Measurements from ENCODE around the gene FGF2.

Gene FGF2

DNA sequence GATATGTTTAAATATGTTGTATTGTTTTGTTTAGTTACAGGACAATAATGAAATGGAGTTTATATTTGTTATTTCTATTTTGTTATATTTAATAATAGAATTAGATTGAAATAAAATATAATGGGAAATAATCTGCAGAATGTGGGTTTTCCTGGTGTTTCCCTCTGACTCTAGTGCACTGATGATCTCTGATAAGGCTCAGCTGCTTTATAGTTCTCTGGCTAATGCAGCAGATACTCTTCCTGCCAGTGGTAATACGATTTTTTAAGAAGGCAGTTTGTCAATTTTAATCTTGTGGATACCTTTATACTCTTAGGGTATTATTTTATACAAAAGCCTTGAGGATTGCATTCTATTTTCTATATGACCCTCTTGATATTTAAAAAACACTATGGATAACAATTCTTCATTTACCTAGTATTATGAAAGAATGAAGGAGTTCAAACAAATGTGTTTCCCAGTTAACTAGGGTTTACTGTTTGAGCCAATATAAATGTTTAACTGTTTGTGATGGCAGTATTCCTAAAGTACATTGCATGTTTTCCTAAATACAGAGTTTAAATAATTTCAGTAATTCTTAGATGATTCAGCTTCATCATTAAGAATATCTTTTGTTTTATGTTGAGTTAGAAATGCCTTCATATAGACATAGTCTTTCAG lies 68.8 kb downstream of the FGF2 start:
- no peak for DNase-seq

DNA sequence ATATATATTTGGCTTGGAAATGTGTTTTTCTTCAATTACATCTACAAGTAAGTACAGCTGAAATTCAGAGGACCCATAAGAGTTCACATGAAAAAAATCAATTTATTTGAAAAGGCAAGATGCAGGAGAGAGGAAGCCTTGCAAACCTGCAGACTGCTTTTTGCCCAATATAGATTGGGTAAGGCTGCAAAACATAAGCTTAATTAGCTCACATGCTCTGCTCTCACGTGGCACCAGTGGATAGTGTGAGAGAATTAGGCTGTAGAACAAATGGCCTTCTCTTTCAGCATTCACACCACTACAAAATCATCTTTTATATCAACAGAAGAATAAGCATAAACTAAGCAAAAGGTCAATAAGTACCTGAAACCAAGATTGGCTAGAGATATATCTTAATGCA lies 69.6 kb downstream of the FGF2 start:
- no peak for DNase-seq

DNA sequence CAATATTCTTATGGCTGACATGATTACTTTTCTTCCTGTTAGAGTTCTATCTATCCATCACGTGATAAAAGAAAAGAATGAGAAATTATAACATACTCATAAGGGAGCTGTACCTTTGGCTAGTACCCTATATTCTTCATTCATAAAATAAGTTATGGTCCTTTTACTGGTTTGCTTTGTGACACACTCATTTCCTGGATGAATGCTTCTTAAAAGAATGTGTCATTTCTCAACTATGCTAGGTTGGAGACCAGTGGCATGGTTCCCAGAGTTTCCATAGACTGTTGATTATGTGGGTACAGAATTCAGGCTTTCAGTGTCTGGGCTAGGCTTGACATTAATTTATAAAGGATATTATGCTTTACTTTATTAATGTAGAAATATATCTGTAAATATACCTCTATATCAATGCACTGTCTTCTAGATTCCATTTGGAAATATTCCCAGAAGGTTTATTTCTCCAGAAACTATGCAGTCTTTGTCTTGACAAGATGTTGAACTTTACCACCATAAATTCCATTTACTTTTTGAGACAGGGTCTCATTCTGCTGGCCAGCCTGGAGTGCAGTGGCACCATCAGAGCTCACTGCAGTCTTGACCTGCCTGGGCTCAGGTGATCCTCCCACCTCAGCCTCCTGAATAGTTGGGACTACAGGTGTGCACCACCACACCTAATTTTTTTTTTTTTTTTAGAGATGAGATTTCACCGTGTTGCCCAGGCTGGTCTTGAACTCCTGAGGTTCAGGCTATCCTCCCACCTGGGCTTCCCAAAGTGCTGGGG lies 71.9 kb downstream of the FGF2 start:
- DNase-seq: no peak

DNA sequence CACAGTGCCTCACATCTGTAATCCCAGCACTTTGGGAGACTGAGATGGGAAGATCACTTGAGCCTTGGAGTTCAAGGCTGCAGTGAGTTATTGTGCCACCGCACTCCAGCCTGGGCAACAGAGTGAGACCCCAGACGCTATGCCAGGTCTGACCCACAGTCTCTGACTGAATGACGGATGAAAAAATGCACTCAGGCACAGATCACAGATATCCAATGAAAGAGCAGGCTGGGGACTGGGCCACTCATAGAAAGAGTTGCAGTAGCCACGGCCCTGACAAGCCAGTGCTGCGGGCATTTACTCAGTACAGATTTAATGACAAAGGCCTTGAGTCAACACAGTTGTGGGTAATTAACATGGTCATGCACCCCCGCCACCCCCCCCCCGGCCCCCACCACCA lies 73.1 kb downstream of the FGF2 start:
- no peak for DNase-seq

DNA sequence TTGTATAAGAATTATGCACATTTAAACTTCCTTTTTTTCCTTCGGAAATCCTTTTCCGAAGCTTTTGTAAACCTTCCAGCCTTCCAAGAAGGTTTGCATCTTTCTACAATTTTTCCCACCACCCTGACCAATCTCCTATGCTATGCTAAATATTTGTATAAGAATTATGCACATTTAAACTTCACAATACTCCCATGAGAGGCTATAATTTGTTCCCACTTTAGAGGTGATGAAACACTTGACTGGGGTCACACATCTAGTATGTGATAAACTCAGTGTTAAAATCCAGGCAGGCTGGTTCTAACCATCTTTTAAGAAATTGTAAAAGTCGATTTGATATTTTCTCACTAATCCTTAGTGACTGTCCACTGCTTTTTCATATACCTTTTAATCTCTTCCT lies 73.7 kb downstream of the FGF2 start:
- DNase-seq: no peak

DNA sequence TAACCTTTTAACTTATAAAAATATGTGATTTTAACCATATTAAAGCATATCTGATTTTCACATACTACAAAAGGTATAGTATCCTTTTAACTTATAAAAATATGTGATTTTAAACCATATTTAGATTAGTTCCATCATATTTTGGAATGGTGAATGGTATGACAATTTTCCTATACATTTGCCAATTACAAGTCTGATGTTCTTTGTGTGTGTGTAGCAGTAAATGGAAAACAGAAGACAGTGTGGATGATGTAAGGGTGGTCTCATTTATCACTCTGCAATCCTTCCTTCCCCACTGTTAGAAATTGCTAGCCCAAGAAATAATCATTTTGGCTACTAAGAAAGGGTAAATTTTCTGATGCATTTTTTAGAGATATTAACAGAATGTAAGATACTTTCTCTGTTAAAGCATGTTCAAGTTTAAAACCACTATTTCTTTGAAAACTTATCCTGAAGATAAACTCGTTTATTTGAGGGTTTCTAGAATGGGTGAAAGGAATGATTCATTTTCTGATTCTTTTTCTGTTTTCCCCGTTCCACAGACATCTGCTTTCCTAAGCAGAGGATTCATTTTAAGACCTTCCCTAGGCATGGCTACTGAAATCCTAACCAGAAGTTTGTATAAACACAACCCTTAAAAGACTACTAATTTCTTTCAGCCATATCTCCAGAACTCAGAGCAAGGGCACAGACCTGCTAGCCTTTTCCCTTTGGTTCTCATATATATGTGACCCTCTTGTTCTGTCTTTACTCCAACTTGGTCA lies 74.8 kb downstream of the FGF2 start:
- DNase-seq: no peak

DNA sequence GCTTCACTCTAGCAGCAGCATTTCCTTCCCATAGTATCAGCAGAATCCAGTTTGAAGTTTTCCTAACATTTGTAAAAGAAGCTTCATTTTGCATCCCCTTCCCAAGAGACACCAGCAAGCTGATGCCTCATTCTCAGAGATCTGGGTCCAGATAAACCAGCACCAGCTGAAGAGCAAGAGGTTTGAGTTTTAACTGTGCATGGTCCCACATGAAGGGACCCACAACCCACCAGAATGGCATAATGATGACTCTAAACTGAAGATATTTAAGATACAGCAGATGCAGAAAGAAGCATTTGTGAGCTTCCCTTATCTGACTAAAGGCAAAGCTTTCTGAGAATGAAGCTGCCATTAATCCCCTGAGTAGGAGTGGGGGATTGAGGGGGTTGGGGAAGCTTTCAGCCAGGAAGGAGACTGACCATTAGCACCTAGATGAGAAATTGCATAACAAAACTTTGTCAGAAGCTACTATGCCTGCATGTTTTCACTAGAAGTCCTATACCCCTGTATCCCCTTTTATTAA lies 77.2 kb downstream of the FGF2 start:
- DNase-seq: no peak

DNA sequence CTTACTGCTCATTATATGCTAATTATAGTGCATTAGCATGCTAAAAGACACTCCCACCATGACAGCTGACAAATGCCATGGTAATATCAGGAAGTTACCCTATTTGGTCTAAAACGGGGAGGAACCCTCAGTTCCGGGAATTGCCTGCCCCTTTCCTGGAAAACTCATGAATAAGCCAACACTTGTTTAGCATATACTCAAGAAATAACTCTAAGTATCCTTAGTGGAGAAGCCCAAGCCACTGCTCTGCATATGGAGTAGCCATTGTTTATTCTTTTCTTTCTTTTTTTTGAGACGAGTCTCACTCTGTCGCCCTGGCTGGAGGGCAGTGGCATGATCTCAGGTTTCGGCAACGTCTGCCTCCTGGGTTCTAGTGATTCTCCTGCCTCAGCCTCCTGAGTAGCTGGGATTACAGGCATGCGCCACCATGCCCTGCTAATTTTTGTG lies 80.3 kb downstream of the FGF2 start:
- DNase-seq: no peak

DNA sequence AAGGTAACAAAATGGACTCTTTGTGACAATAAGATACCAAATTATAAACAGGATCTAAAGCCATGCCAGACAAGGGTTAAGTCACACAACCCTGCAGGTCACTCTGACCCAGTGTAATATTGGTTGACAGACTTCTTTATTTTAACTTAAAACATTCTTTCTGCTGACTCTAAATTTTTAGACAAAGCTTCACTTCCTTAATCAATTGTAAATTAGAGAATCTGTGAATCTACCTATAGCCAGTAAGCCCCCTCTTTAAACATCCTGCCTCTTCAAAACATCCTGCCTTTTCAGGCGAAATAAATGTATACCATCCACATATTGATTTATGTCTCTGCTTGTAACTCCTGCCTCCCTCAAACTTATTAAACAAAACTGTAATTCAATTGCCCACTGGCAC lies 81.6 kb downstream of the FGF2 start:
- DNase-seq: no peak

DNA sequence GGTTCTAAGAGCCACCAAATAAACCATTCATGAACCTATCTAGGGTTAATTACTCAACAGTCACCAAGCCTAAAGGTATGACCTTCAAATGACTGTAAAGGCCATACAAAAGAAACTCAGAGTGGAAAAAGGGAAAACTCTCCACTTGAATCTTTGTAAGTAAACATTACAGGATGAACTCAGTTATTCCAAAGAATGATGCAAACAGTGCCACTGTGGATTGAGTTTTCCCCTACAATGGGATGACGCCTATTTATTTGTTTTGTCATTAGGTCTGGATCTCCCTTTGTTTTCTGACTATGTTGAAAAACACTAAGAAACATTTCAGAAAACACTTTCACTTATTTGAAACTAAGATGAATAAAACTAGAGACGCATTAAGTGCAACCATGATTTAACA lies 83.1 kb downstream of the FGF2 start:
- DNase-seq: no peak

DNA sequence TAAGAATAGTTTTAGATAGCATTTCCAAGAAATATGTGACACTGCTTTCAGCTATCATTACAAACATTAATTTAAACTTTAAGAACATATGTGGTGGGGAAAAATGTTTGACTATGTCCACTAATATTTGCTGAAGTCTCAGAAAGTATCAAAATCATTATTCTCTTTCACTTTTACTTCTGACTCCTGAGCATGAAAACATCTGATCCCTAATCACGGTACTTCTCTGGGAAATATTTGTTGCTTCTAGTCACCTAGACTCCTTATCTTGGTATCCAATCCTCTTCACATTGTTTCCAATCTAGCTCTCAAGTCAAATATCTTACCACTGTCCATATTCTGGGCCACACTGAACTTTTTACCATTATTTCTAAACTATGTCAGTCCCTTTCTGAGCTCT lies 85.0 kb downstream of the FGF2 start:
- DNase-seq: no peak

DNA sequence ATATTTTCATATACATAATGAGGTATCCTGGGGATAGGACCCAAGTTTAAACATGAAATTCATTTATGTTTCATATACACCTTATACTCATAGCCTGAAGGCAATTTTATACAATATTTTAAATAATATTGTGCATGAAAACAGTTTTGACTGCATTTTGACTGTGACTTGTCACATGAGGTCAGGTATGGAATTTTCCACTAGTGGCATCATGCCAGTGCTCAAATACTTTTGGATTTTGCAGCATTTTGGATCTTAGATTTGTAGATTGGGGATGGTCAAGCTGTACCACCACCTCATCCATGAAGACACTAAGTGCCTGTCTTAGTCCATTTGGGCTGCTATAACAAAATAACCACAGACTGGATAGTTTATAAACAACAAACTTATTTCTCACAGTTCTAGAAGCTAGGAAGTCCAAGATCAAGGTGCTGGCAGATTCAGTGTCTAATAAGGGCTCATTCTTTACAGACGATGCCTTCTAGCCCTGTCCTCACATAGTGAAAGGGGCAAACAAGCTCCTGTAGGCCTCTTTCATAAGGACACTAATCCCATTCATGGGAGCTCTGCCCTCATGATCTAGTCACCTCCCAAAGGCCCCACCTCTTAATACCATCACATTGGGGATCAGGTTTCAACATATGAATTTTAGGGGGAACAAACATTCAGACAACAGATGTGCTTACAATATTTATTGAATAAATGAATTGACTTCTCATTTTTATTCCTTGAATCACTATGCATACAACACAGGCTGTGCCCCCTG lies 86.4 kb downstream of the FGF2 start:
- no peak for DNase-seq

DNA sequence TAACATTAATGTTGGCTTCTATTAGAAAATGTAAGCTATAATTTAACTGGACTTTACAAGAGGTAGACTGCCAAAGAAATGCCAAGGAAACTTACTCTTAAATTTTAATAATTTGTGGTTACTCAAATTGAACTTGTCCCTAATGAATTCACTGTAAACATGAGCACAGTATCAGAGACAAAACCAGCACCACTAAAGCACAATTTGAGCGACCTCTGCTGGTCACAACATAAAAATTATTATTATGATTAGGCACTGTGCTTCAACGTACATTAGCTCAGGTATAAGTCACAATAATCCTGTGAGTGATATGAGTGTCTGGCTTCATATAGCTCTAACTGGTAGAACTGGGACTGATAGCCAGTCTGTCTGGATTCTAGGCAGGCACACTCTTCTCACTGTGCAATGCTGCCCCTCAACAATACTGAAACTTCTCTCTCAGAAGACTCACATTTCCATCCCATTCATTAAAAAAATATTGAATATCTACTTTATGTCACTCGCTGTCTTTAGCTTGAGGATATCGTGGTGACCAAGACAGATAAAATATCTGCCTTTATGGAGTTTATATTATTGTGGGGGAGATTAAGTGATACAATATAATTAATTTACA lies 87.8 kb downstream of the FGF2 start:
- DNase-seq: no peak

DNA sequence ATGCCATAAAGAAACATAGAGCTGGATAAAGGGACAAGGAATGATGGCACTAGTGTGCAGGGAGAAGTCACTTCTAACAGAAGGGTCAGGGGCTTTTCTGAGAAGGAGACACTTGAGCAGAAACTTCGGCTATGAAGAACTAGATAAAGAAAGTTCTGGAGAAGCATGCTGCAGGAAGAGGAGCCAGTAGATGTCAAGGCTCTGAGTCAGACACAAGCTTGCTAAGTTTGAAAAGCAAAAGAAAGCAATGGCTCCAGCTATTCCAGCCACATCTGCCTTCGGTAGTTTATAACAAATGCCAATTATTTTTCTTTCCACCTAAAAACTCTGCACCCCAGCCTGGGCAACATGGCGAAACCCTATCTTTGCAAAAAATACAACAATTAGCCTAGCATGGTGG lies 88.3 kb downstream of the FGF2 start:
- no peak for DNase-seq

DNA sequence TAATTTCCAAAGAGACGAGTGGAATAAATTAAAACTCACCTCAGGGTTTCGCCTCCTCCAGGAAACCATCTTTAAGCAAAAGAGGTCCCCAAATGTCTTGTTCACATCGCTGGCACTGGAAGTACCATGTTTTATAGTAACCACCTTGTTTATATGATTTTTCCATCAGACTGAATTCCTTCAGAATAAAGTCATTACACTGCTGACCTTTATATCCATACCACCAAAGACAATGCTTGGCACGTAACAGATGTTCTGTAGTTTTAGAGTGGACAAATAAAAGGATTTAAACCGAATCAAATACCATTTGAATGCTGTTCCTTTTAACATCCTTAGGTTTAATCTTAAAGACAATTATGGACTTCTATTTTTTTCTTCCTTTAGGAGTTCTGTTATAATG lies 91.1 kb downstream of the FGF2 start:
- DNase-seq: no peak

DNA sequence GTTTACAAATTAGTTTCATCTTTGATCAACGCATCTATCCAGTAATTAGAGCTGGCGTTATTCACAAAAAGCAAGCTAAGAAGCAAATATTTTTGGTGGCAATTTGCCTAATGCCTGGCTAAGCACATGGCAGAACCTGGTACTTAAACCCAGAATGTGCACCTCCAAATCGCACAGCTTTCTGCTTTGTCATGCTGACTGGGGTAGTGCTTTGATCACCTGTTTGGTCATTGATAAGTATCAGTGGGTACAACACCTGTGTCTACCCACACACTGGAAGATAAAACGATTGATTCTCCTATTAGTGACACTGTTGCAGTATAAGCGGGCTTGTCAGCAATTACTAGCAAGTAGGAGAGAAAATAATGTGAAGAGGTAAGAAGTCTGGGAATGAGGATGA lies 93.8 kb downstream of the FGF2 start:
- DNase-seq: no peak

DNA sequence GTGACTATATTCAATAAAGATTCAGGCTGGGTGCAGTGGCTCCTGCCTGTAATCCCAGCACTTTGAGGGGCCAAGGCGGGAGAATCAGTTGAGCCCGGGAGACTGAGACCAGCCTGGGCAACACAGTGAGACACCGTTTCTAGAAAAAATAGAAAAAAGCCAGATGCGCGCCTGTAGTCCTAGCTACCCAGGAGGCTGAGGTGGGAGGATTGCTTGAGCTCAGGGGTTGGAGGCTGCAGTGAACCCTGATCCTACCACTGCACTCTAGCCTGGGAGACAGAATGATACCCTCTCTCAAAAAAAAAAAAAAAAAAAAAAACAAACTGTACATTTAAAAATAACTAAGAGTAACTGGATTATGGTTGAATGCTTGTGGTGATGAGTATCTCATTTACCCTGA lies 94.7 kb downstream of the FGF2 start:
- no peak for DNase-seq

DNA sequence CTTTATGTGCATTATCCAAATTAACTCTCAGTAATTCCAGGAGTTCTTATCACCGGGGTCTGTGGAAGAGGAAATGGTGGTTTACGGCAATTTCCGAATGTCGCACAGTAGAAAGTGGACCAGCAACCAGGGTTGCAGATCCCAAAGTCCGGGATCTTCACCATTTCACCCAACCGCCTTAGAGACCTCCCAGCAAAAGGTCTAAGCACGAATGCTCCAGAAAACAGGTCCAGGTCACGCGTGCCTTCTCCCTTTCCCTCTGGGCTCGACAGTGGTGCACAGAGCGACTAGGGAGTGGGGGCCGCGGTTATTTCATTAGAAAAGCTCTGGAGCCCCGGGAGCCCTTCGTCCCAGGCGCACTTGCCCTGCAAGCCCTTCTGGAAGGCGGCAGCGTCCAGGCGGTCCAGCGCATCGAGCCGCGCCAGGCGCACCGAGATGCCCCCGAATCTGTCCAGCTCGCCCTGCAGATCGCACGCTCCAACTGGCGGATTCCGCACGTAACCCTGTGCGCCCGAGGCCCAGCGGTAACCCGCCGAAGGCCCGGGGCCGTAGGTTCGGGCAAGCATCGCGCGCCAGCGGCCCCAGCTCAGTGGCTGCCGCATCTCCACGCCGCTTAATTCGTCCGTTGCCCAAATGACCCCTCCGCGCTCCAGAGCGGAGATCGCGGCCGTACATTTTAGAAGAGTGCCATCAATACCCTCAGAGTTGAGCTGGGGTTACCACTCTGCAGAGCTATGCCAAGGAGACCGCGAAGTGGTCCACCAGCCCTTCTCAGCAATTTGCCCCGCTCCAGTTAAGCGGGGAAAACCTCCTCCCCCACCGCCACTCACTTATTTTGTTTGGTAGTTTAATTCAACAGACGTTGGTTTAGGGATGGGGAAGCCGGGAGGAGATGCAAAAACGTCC lies 95.6 kb downstream of the FGF2 start, which contains the start of gene NUDT6:
NUDT6 (minus strand) TSS at position 627 of the 906 bp plus-strand sequence; CDS start at position 602, 25 bp downstream.
- DNase-seq: no peak

DNA sequence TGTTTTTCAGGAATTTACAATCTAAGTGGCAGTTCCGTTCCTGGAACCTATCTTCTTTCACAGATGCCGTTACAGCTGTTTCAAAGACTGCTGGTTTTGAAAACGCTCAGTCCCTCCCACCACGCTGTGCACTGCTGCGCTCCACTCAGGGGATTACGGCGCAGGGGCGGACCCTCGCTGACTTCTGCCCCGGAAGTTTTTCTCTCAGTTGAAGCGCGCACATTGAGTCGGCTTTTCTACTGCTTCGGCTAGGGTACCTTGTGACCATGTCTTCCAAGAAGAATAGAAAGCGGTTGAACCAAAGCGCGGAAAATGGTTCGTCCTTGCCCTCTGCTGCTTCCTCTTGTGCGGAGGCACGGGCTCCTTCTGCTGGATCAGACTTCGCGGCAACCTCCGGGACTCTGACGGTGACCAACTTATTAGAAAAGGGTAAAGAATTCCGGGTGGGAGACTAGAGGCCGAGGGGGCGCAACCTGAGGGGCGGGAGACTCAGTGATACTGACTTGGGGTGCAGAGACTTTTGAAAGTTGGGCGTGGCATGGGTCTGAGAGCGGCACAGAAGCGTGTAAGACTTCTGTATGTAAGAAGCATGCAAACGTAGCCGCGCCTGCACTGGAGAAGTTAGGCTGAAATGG lies 96.4 kb downstream of the FGF2 start:
- DNase-seq: peak; percentile 24

DNA sequence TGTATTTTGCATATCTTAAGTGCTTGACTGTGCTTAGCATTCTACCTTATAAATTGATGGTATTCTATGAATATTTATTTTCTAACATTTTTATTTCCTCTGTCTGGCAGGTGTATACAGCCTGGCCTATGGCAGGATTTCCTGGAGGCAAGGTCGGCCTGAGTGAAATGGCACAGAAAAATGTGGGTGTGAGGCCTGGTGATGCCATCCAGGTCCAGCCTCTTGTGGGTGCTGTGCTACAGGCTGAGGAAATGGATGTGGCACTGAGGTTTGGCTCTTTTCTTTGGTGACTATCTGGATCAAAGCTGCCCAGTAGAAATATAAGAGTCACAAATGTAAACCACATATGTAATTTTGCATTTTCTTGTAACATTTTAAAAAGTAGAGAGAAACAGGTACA lies 102.3 kb downstream of the FGF2 start:
- no peak for DNase-seq

DNA sequence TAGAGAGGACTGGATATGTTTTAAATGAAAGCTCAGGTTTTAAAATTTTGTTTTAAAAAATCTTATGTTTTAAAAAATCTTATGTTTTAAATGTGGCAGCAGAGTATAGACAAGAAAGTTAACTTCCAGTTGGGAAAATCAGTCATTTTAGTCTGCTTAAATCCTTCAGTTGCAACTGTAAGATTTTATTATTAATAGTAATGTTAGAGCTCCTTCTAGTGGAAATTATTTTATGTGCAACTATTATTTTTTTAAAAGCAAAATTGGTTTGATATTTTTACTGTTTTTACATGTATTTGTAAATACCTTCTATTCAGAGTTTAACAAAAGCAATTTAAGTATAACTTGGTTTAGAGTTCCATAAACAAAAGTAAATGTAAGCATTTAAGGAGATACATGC lies 104.2 kb downstream of the FGF2 start:
- DNase-seq: no peak

All from NCI-H1694 (cell line).